ENCODE measurements around the gene PTPRD.

PTPRD gene

DNA sequence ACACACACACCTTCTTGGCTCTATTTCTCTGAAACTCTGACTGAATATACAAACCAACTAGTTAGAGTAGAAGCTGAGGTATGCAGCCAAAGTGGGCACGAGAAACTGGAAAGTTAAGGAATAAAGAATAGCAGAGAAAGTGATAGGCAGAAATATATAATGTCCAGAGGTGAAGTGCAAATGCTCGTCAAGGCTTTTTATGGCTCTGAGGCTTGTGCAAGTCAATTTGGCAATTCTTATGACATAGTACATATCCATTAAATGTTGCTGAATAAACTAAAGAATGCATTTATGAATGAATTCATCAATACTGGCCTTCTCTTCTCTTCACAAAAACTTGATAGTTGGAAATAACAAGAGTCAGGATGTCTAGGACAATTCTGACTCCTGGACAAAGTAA, 2323.1 kb downstream of the PTPRD start:
- no peak overlapping the region for H2AK5ac ChIP-seq (ENCODE audit: low read length)
- no peak overlapping the region for H3K4me3 ChIP-seq (ENCODE audit: low read depth, low read length)
- H2BK5ac ChIP-seq (ENCODE audit: low read depth, low read length, poor library complexity), result no peak overlapping the region
- no peak overlapping the region for H3K4ac ChIP-seq (ENCODE audit: low read depth, low read length)
- H2BK12ac ChIP-seq (ENCODE audit: low read length), result no peak overlapping the region
- no peaks in the 10 kb centered on the region for H3K4me1 ChIP-seq (ENCODE audit: control insufficient read depth in 1 of 2, insufficient read depth in 2 of 2, low read length in 2 of 2)
- no peak overlapping the region for H4K12ac ChIP-seq (ENCODE audit: low read depth, low read length)
- no peaks in the 10 kb centered on the region for H3K9me3 ChIP-seq (ENCODE audit: insufficient read depth, low read depth, low read length)
- no peak for DNase-seq
- H3K18ac ChIP-seq (ENCODE audit: low read length), result no peak overlapping the region
- no CpG with 5 or more reads among the region's 2 CpGs for WGBS (ENCODE audit: extremely low coverage, insufficient coverage, insufficient read length)
- no peak overlapping the region for H3K4me2 ChIP-seq (ENCODE audit: low read length)
- no peak overlapping the region for H2AFZ ChIP-seq (ENCODE audit: insufficient read depth, low read length, poor library complexity)
- no peaks in the 10 kb centered on the region for H3K79me1 ChIP-seq (ENCODE audit: low read length)
- no peak overlapping the region for H4K8ac ChIP-seq (ENCODE audit: low read depth, low read length)
- no peaks in the 10 kb centered on the region for H3K79me2 ChIP-seq (ENCODE audit: control insufficient read depth, insufficient read depth, low read length, poor library complexity)
- H4K91ac ChIP-seq (ENCODE audit: low read depth, low read length), result no peak overlapping the region
- H3K36me3 ChIP-seq (ENCODE audit: control insufficient read depth in 1 of 2, insufficient read depth in 2 of 2, low read length in 2 of 2), result no peaks in the 10 kb centered on the region
- H3K23ac ChIP-seq (ENCODE audit: low read length), result no peak overlapping the region
- no peak overlapping the region for H3K14ac ChIP-seq (ENCODE audit: low read length)
- H3K27ac ChIP-seq (ENCODE audit: low read depth, low read length), result no peak overlapping the region
- no peaks in the 10 kb centered on the region for H3K27me3 ChIP-seq (ENCODE audit: insufficient read depth, low read length)
- no peak overlapping the region for H2BK120ac ChIP-seq (ENCODE audit: insufficient read depth, low read length, poor library complexity)
- no peak overlapping the region for H3K9ac ChIP-seq (ENCODE audit: low read length)

DNA sequence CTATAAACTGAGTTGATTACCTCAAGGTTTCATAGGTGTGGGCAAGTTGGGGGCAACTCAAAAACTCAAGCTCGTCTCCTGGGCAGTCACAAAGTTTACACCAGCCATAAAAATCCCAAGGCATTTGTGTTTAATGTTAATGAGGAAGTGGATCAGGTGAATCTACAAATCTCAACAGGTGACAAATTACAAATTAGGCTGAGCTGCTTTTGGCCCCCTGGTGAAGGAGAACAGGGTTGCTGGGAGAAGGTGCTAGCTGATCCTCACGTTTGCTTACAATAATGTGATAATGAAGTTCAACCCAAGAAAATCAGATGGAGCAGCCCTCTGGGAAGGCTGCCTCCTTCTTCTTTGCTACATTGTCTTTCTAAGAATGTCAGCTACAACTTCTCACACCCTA, 2324.8 kb downstream of the PTPRD start:
- Histone ChIP-seq H4K8ac (ENCODE audit: low read depth, low read length) (no peak overlapping the region), H3K23ac (ENCODE audit: low read length) (no peak overlapping the region), H3K18ac (ENCODE audit: low read length) (no peak overlapping the region), H3K79me2 (ENCODE audit: control insufficient read depth, insufficient read depth, low read length, poor library complexity) (no peaks in the 10 kb centered on the region), H2BK12ac (ENCODE audit: low read length) (no peak overlapping the region), H3K9me3 (ENCODE audit: insufficient read depth, low read depth, low read length) (no peaks in the 10 kb centered on the region), H3K4me1 (ENCODE audit: control insufficient read depth in 1 of 2, insufficient read depth in 2 of 2, low read length in 2 of 2) (no peaks in the 10 kb centered on the region), H3K27ac (ENCODE audit: low read depth, low read length) (no peak overlapping the region), H2AK5ac (ENCODE audit: low read length) (no peak overlapping the region), H3K9ac (ENCODE audit: low read length) (no peak overlapping the region), H3K79me1 (ENCODE audit: low read length) (no peaks in the 10 kb centered on the region), H3K14ac (ENCODE audit: low read length) (no peak overlapping the region), H4K91ac (ENCODE audit: low read depth, low read length) (no peak overlapping the region), H3K4me3 (ENCODE audit: low read depth, low read length) (no peak overlapping the region), H3K36me3 (ENCODE audit: control insufficient read depth in 1 of 2, insufficient read depth in 2 of 2, low read length in 2 of 2) (no peaks in the 10 kb centered on the region), H3K4me2 (ENCODE audit: low read length) (no peak overlapping the region), H4K12ac (ENCODE audit: low read depth, low read length) (no peak overlapping the region), H2BK120ac (ENCODE audit: insufficient read depth, low read length, poor library complexity) (no peak overlapping the region), H2BK5ac (ENCODE audit: low read depth, low read length, poor library complexity) (no peak overlapping the region), H2AFZ (ENCODE audit: insufficient read depth, low read length, poor library complexity) (no peak overlapping the region), H3K27me3 (ENCODE audit: insufficient read depth, low read length) (no peaks in the 10 kb centered on the region), H3K4ac (ENCODE audit: low read depth, low read length) (no peak overlapping the region)
- WGBS (ENCODE audit: extremely low coverage, insufficient coverage, insufficient read length), result no CpG with 5 or more reads among the region's 2 CpGs
- DNase-seq, result no peak

DNA sequence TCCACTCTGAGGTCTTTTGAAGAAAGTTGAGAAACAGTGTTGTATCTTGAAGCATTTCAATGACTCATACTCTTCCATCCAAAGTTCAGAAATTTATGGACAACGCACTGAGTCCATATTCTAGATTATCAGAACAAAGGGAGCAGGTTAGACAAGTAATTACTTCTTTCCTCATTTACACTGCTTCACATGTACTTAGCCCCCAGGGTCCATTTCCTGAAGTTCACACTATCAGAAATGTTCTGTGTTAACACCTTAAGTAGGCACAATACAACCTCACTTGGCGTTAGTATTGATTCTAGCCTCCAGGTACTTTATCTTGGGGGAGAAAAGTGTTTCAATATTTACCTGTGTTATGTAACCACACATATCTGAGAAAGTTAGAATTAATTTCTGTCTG, 2325.3 kb downstream of the PTPRD start:
- Histone ChIP-seq H3K27me3 (ENCODE audit: insufficient read depth, low read length) (no peaks in the 10 kb centered on the region), H3K18ac (ENCODE audit: low read length) (no peak overlapping the region), H3K36me3 (ENCODE audit: control insufficient read depth in 1 of 2, insufficient read depth in 2 of 2, low read length in 2 of 2) (no peaks in the 10 kb centered on the region), H2AK5ac (ENCODE audit: low read length) (no peak overlapping the region), H4K12ac (ENCODE audit: low read depth, low read length) (no peak overlapping the region), H2BK5ac (ENCODE audit: low read depth, low read length, poor library complexity) (no peak overlapping the region), H2BK12ac (ENCODE audit: low read length) (no peak overlapping the region), H4K91ac (ENCODE audit: low read depth, low read length) (no peak overlapping the region), H3K79me1 (ENCODE audit: low read length) (no peaks in the 10 kb centered on the region), H3K4me1 (ENCODE audit: control insufficient read depth in 1 of 2, insufficient read depth in 2 of 2, low read length in 2 of 2) (no peaks in the 10 kb centered on the region), H3K14ac (ENCODE audit: low read length) (no peak overlapping the region), H3K9ac (ENCODE audit: low read length) (no peak overlapping the region), H2AFZ (ENCODE audit: insufficient read depth, low read length, poor library complexity) (no peak overlapping the region), H4K8ac (ENCODE audit: low read depth, low read length) (no peak overlapping the region), H3K4ac (ENCODE audit: low read depth, low read length) (no peak overlapping the region), H3K4me2 (ENCODE audit: low read length) (no peak overlapping the region), H3K79me2 (ENCODE audit: control insufficient read depth, insufficient read depth, low read length, poor library complexity) (no peaks in the 10 kb centered on the region), H3K23ac (ENCODE audit: low read length) (no peak overlapping the region), H3K9me3 (ENCODE audit: insufficient read depth, low read depth, low read length) (no peaks in the 10 kb centered on the region), H2BK120ac (ENCODE audit: insufficient read depth, low read length, poor library complexity) (no peak overlapping the region), H3K27ac (ENCODE audit: low read depth, low read length) (no peak overlapping the region), H3K4me3 (ENCODE audit: low read depth, low read length) (no peak overlapping the region)
- no peak for DNase-seq
- WGBS (ENCODE audit: extremely low coverage, insufficient coverage, insufficient read length), result no CpG with 5 or more reads among the region's 2 CpGs

DNA sequence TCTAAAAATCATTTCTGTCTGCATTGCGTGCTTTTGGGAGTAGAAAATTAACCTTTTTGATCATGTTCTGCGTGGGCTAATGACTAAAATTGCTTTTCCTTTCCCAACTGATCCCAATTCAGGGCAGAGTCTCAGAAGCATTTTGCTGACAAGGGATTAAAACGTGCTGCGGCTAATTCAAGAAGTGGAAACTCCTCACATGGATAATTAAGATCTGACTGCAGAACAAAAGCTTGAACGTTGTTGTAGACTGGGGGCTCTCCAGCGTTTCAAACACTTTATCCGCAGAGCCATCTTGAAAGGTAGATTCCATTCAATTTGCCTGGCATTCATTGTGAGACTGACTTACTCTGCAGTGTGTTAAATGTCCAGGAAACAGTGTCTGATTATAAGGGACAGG, 2327.9 kb downstream of the PTPRD start:
- H3K27ac ChIP-seq (ENCODE audit: low read depth, low read length), result no peak overlapping the region
- no peaks in the 10 kb centered on the region for H3K79me1 ChIP-seq (ENCODE audit: low read length)
- H3K9me3 ChIP-seq (ENCODE audit: insufficient read depth, low read depth, low read length), result no peaks in the 10 kb centered on the region
- H3K4me2 ChIP-seq (ENCODE audit: low read length), result no peak overlapping the region
- no peaks in the 10 kb centered on the region for H3K36me3 ChIP-seq (ENCODE audit: control insufficient read depth in 1 of 2, insufficient read depth in 2 of 2, low read length in 2 of 2)
- WGBS (ENCODE audit: extremely low coverage, insufficient coverage, insufficient read length), result no CpG with 5 or more reads among the region's 7 CpGs
- H2BK120ac ChIP-seq (ENCODE audit: insufficient read depth, low read length, poor library complexity), result no peak overlapping the region
- H3K79me2 ChIP-seq (ENCODE audit: control insufficient read depth, insufficient read depth, low read length, poor library complexity), result no peaks in the 10 kb centered on the region
- no peak overlapping the region for H3K14ac ChIP-seq (ENCODE audit: low read length)
- no peak overlapping the region for H4K91ac ChIP-seq (ENCODE audit: low read depth, low read length)
- no peak overlapping the region for H3K18ac ChIP-seq (ENCODE audit: low read length)
- DNase-seq, result no peak
- H3K4me1 ChIP-seq (ENCODE audit: control insufficient read depth in 1 of 2, insufficient read depth in 2 of 2, low read length in 2 of 2), result no peaks in the 10 kb centered on the region
- no peak overlapping the region for H4K8ac ChIP-seq (ENCODE audit: low read depth, low read length)
- no peak overlapping the region for H3K4me3 ChIP-seq (ENCODE audit: low read depth, low read length)
- H3K27me3 ChIP-seq (ENCODE audit: insufficient read depth, low read length), result no peaks in the 10 kb centered on the region
- H2AK5ac ChIP-seq (ENCODE audit: low read length), result no peak overlapping the region
- no peak overlapping the region for H3K9ac ChIP-seq (ENCODE audit: low read length)
- no peak overlapping the region for H3K23ac ChIP-seq (ENCODE audit: low read length)
- no peak overlapping the region for H4K12ac ChIP-seq (ENCODE audit: low read depth, low read length)
- no peak overlapping the region for H2AFZ ChIP-seq (ENCODE audit: insufficient read depth, low read length, poor library complexity)
- H2BK12ac ChIP-seq (ENCODE audit: low read length), result no peak overlapping the region
- H3K4ac ChIP-seq (ENCODE audit: low read depth, low read length), result no peak overlapping the region
- no peak overlapping the region for H2BK5ac ChIP-seq (ENCODE audit: low read depth, low read length, poor library complexity)
